HepG2 (cell line): Measurements from ENCODE around the gene TRIM27. TPM values are rescaled to one million over a fixed set of nuclear protein-coding genes. Genes with fewer than 3 reads are reported as not detected.

ENCODE experiments used
- ATAC-seq: fragments of 200-7000 bp; cut with Tn5 transposase; 3 replicates; pipeline ENCODE4 v1.9.1; 2020; ENCODE audit warnings: mild to moderate bottlenecking, moderate library complexity
- BruUV-seq: library from RNA; stranded (reverse); fragments of 400-500 nt; replicated peaks from 2 replicates; lab custom pipeline; 2021; lab: Mats Ljungman, UMichigan
- CTCF ChIA-PET: fragments of 300-600 bp; formaldehyde crosslinking; extraction: SDS; loops from one replicate; lab custom pipeline; 2021; ENCODE audit warnings: low total read pairs, inconsistent platforms, low intra/inter-chr PET ratio; lab: Yijun Ruan, JAX
- POLR2A ChIA-PET: fragments of 350-600 bp; sonication (Branson Sonifier 250); formaldehyde crosslinking; loops from one replicate; lab custom pipeline; 2020; ENCODE audit warnings: antibody characterized with exemption, inconsistent platforms; lab: Yijun Ruan, JAX
- DNase-seq: peaks from one replicate; pipeline ENCODE4 v3.0.0-alpha.2; 2015; ENCODE audit warnings: low spot score
- FAIRE-seq: peaks from 3 replicates; lab custom pipeline; 2011; peaks lifted over from hg19 to GRCh38; lab: Jason Lieb, UNC
- H2AFZ ChIP-seq: one replicate; pipeline ENCODE4 v1.6.1; 2011; ENCODE audit warnings: low read length, inconsistent platforms
- H3K27ac ChIP-seq: fragments of 300-600 bp; 3 replicates; pipeline ENCODE4 v1.8.0; 2011; ENCODE audit warnings: mixed run types, mild to moderate bottlenecking, mixed read lengths, low read length, inconsistent platforms; ENCODE audit not compliant: insufficient read depth; ENCODE audit errors: extremely low read length
- H3K27me3 ChIP-seq, 2 experiments: fragments of 200-600 bp in 1 of 2; 2 replicates in 1 of 2; 3 replicates in 1 of 2; pipeline versions ENCODE4 v1.6.0 to v1.8.0; 2011; ENCODE audit warnings: low read length in 2 of 2, mild to moderate bottlenecking in 2 of 2, moderate library complexity in 2 of 2, inconsistent platforms in 1 of 2; ENCODE audit not compliant: insufficient read depth in 2 of 2, control insufficient read depth in 1 of 2
- H3K36me3 ChIP-seq, 2 experiments: fragments of 200-600 bp in 1 of 2; replicated peaks in 1 of 2; 2 replicates in 1 of 2; 3 replicates in 1 of 2; pipeline versions ENCODE4 v1.5.1 to v1.8.0; 2011; ENCODE audit warnings: low read length in 2 of 2, inconsistent platforms in 1 of 2; ENCODE audit not compliant: insufficient read depth in 2 of 2, control insufficient read depth in 1 of 2
- H3K4me1 ChIP-seq: 2 replicates; pipeline ENCODE4 v1.5.1; 2012; ENCODE audit warnings: low read length, inconsistent platforms; ENCODE audit not compliant: insufficient read depth
- H3K4me2 ChIP-seq: 2 replicates; pipeline ENCODE4 v1.6.0; 2011; ENCODE audit warnings: low read depth, low read length, inconsistent platforms
- H3K4me3 ChIP-seq, 3 experiments: fragments of 200-600 bp in 1 of 3; sonication (generic), shearing (Covaris generic) in 1 of 3; replicated peaks in 1 of 3; 2 replicates each; pipeline ENCODE4 v1.5.1; 2011 to 2016; ENCODE audit warnings: low read length in 3 of 3, inconsistent platforms in 2 of 3, low read depth in 2 of 3, mild to moderate bottlenecking in 2 of 3, control low read depth in 1 of 3, mixed read lengths in 1 of 3; ENCODE audit not compliant: insufficient read depth in 1 of 3
- H3K79me2 ChIP-seq: one replicate; pipeline ENCODE4 v1.6.1; 2011; ENCODE audit warnings: low read length, inconsistent platforms; ENCODE audit not compliant: insufficient read depth
- H3K9ac ChIP-seq: 2 replicates; pipeline ENCODE4 v1.6.0; 2011; ENCODE audit warnings: mild to moderate bottlenecking, low read depth, low read length, inconsistent platforms; ENCODE audit not compliant: insufficient read depth
- H3K9me3 ChIP-seq: 2 replicates; pipeline ENCODE4 v1.5.1; 2012; ENCODE audit warnings: mild to moderate bottlenecking, low read length
- H4K20me1 ChIP-seq: 2 replicates; pipeline ENCODE4 v1.6.0; 2011; ENCODE audit warnings: inconsistent platforms, mild to moderate bottlenecking, low read length, moderate library complexity; ENCODE audit not compliant: insufficient read depth
- ARNT2 ChIP-seq: sonication (generic); formaldehyde crosslinking; IDR thresholded peaks from 2 replicates; pipeline ENCODE4 v1.8.0; 2022; ENCODE audit warnings: mild to moderate bottlenecking, low read depth, missing genetic modification reagents, moderate library complexity
- HES4 ChIP-seq: sonication (generic); formaldehyde crosslinking; IDR thresholded peaks from 2 replicates; pipeline ENCODE4 v1.9.0; 2021; ENCODE audit warnings: mild to moderate bottlenecking, missing genetic modification reagents, borderline replicate concordance
- JUND ChIP-seq: sonication (generic); formaldehyde crosslinking; IDR thresholded peaks from 2 replicates; pipeline ENCODE4 v1.8.0; 2022; ENCODE audit warnings: mild to moderate bottlenecking, missing genetic modification reagents
- MLLT10 ChIP-seq: sonication (generic); formaldehyde crosslinking; IDR thresholded peaks from 2 replicates; pipeline ENCODE4 v1.4.0; 2020; ENCODE audit warnings: missing genetic modification reagents
- NFIC ChIP-seq: IDR thresholded peaks from 2 replicates; pipeline ENCODE4 v1.6.1; 2012; ENCODE audit warnings: mild to moderate bottlenecking, low read length, inconsistent platforms
- NFKB2 ChIP-seq: sonication (generic); formaldehyde crosslinking; IDR thresholded peaks from 2 replicates; pipeline ENCODE4 v1.4.0; 2020; ENCODE audit warnings: missing genetic modification reagents, borderline replicate concordance
- NR2F6 ChIP-seq, 2 experiments: IDR thresholded peaks; 2 replicates each; pipeline ENCODE4 v1.6.1; 2016; ENCODE audit warnings: antibody characterized with exemption in 1 of 2, mild to moderate bottlenecking in 1 of 2
- RAD51 ChIP-seq: fragments of 450-650 bp; IDR thresholded peaks from 2 replicates; pipeline ENCODE4 v1.6.1; 2016; ENCODE audit warnings: borderline replicate concordance
- RBM22 ChIP-seq: fragments of 200-400 bp; formaldehyde crosslinking; optimal IDR thresholded peaks from 2 replicates; pipeline ENCODE3; 2017; ENCODE audit warnings: mild to moderate bottlenecking, low read length, moderate library complexity
- SIN3A ChIP-seq: IDR thresholded peaks from 2 replicates; pipeline ENCODE4 v1.6.1; 2011; ENCODE audit warnings: low read depth, mild to moderate bottlenecking, control low read depth, low read length, borderline replicate concordance
- SP140L ChIP-seq: sonication (generic); formaldehyde crosslinking; IDR thresholded peaks from 2 replicates; pipeline ENCODE4 v1.4.0; 2020; ENCODE audit warnings: missing genetic modification reagents, borderline replicate concordance
- ZNF329 ChIP-seq: sonication (generic); formaldehyde crosslinking; IDR thresholded peaks from 2 replicates; pipeline ENCODE4 v1.9.0; 2021; ENCODE audit warnings: low read depth, mild to moderate bottlenecking, missing genetic modification reagents
- ZNF350 ChIP-seq: sonication (generic); formaldehyde crosslinking; IDR thresholded peaks from 2 replicates; pipeline ENCODE4 v1.4.0; 2020; ENCODE audit warnings: mild to moderate bottlenecking, low read depth, missing genetic modification reagents, borderline replicate concordance
- ZNF670 ChIP-seq: sonication (generic); formaldehyde crosslinking; IDR thresholded peaks from 2 replicates; pipeline ENCODE4 v1.8.0; 2022; ENCODE audit warnings: mild to moderate bottlenecking, missing genetic modification reagents, borderline replicate concordance
- ZNF816 ChIP-seq: sonication (generic); formaldehyde crosslinking; IDR thresholded peaks from 2 replicates; pipeline ENCODE4 v1.8.0; 2022; ENCODE audit warnings: missing genetic modification reagents, mild to moderate bottlenecking, borderline replicate concordance
- WGBS: methylation state at CpG from one replicate; pipeline ENCODE4 v1.1.6; 2017; ENCODE audit warnings: low lambda C conversion rate; 5-methylcytosine and 5-hydroxymethylcytosine counted together
- in situ Hi-C: cut with HindIII; loops from 2 replicates; pipeline ENCODE4 v1.10.0; 2017; ENCODE audit warnings: low pct_unique_long_range_greater_than_20kb; ENCODE audit not compliant: extremely low pct_ligation_motif_present
- intact Hi-C: fragments of 100-400 bp; cut with micrococcal nuclease; formaldehyde crosslinking; loops from one replicate; pipeline ENCODE4 v1.10.0; 2022; ENCODE audit not compliant: unreplicated experiment
- polyA plus RNA-seq, 8 experiments: library from polyadenylated mRNA; depleted of rRNA in 3 of 8; stranded (reverse) in 7 of 8; unstranded in 1 of 8; fragments of >200 nt; fragmentation: Illumina TruSeq in 4 of 8; extraction: Trizol in 4 of 8; gene quantifications; 2 replicates each; pipeline versions ENCODE4 v1.2.1 to v1.2.3, GENCODE V29; 2011 to 2016; ENCODE audit warnings: low read depth in 4 of 8, missing spikeins in 1 of 8, mixed read lengths in 1 of 8; ENCODE audit not compliant: insufficient read depth in 1 of 8
- total RNA-seq, 5 experiments: library from RNA; depleted of rRNA; stranded (reverse); fragments of >200 nt; fragmentation: Illumina TruSeq; extraction: Trizol; gene quantifications; 2 replicates each; pipeline ENCODE4 v1.2.3, GENCODE V29; 2016; ENCODE audit warnings: low read depth in 1 of 5
- TF ChIP-seq, protein P1 (sequence below): sonication (generic); formaldehyde crosslinking; IDR thresholded peaks from 2 replicates; pipeline ENCODE4 v1.4.0; 2020; ENCODE audit warnings: low read depth, missing genetic modification reagents
- TF ChIP-seq, protein P2 (sequence below): sonication (generic); formaldehyde crosslinking; IDR thresholded peaks from 2 replicates; pipeline ENCODE4 v1.4.0; 2020; ENCODE audit warnings: missing genetic modification reagents

Gene TRIM27
- total and polyA plus RNA-seq, 2 of the 13 experiments (the other 11 are each of a cell fraction or from before 2014, with no cell fraction given): 88.6 to 112 TPM

DNA sequence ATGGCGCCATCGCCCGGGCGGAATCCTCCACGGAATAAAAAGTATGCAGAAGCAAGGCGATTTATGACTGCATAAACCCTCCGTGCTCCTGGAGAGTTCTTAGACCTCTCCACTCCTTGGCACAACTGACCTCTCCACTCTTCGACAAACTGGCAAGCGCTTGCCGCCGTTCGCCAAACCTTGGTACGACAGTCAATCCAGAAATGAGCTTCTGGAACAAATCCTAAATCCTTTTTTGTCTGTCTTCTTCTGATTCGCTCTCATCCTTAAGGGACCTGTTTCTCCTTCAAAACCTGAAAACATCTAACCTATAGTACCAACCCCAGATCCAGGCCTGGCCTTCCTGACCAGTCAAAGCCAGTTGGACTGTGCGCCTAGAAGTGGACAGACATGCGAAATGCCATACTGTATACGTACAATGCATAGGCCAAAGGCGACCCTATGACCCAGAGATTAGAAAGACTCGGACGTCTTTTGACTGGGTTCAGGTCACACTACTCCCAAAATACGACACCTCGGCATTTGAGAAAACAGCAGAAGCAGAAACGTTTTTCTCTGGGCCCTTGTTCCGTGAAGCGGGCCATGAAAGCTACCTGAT, 59.4 kb downstream of the TRIM27 start (continued):
- TF ChIP-seq ZNF670 (no peak; the same call in 1 of the 2 replicates), ZNF816 (CRISPR knock-in tag) (no peak), ZNF350 (CRISPR knock-in tag) (no peak), NR2F6 (IDR thresholded peaks at IDR 0.05) (0 out of 2 replicates have a peak, but pooled peaks have one; percentile 20), NR2F6 (CRISPR knock-in tag; IDR thresholded peaks at IDR 0.05) (no peak)

DNA sequence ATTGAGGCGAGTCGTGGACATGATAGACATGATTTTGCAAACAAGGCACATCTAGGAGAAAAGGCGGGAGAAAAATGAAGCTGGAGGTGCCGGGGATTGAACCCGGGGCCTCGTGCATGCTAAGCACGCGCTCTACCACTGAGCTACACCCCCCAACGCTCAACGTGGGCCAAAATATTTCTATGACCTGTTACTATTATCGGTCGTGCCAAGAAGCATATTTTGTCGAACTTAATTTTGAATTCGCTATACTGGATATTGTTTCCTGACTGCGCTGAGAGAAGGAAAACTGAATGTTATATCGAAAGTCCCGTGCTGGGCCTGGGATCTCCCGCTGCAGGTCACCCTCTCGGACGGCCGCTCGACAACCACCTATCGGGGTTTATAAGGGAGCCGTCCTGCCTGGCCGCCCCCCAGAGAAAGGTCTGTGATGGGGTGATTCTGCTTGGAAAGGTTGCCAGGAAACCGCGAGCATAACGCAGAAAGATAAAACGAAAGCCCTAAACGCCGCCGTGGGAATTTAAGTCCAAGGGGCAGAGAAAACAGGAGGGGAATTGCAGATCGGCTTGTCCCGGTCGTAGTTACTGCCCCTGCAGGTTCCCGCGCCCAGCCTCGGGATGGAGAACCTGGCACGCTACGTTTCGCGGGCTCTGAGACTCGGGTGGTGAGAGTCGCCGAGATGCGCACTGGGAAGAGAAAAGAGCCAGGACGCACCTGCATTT, 60.0 kb downstream of the TRIM27 start:
- H3K4me1 ChIP-seq: peaks cover 39% of the 10 kb centered on the region
- no TSS peak for BruUV-seq
- H3K9me3 ChIP-seq: no peaks in the 10 kb centered on the region
- in situ Hi-C loops: loop anchor here (10.0 kb wide), 1 partner anchor 151 kb away; no protein-coding TSS in a partner anchor
- intact Hi-C loops: loop anchor here (1.0 to 5.0 kb wide), 5 partner anchors 13 to 1024 kb away; no protein-coding TSS in a partner anchor
- peak overlapping the region; percentile 55 for H2AFZ ChIP-seq
- ATAC-seq: peak; percentile 47
- H4K20me1 ChIP-seq: no peaks in the 10 kb centered on the region
- H3K4me2 ChIP-seq: peak overlapping the region; percentile 77
- peak; percentile 46 for FAIRE-seq
- peak; percentile 72 for DNase-seq
- POLR2A ChIA-PET: interaction anchor here (1.1 to 2.2 kb wide), 3 partner anchors 13 to 60 kb away, joined by 3 to 11 read pairs (median 8); partner anchors contain the start of gene TRIM27
- WGBS: 43% methylated on average over 47 of the region's 47 CpGs
- CTCF ChIA-PET: interaction anchor here (1.3 kb wide), 1 partner anchor 153 kb away, joined by 4 read pairs; no protein-coding TSS in a partner anchor
- peak overlapping the region; percentile 56 for H3K27ac ChIP-seq
- H3K36me3 ChIP-seq: no peaks in the 10 kb centered on the region
- peak overlapping the region; percentile 51 for H3K9ac ChIP-seq
- H3K4me3 ChIP-seq: peak overlapping the region; percentile 62 to 78 (median 63)
- H3K27me3 ChIP-seq: peaks cover 0 to 11% of the 10 kb centered on the region in 2 experiments; a peak in 4 of 5 replicates
- no peaks in the 10 kb centered on the region for H3K79me2 ChIP-seq
- TF ChIP-seq JUND (CRISPR knock-in tag) (no peak), ZNF329 (CRISPR knock-in tag) (0 out of 2 replicates have a peak, but pooled peaks have one; percentile 83), MLLT10 (CRISPR knock-in tag) (no peak), SIN3A (peak; percentile 20; the same call in 1 of the 2 replicates), NFIC (no peak), ARNT2 (CRISPR knock-in tag) (peak; percentile 85; the same call in 1 of the 2 replicates), RAD51 (no peak), HES4 (peak; percentile 93), NFKB2 (CRISPR knock-in tag) (peak; percentile 90), RBM22 (peak; percentile 95), SP140L (CRISPR knock-in tag) (peak; percentile 79; the same call in 1 of the 2 replicates)
- TF ChIP-seq, protein P1, sequence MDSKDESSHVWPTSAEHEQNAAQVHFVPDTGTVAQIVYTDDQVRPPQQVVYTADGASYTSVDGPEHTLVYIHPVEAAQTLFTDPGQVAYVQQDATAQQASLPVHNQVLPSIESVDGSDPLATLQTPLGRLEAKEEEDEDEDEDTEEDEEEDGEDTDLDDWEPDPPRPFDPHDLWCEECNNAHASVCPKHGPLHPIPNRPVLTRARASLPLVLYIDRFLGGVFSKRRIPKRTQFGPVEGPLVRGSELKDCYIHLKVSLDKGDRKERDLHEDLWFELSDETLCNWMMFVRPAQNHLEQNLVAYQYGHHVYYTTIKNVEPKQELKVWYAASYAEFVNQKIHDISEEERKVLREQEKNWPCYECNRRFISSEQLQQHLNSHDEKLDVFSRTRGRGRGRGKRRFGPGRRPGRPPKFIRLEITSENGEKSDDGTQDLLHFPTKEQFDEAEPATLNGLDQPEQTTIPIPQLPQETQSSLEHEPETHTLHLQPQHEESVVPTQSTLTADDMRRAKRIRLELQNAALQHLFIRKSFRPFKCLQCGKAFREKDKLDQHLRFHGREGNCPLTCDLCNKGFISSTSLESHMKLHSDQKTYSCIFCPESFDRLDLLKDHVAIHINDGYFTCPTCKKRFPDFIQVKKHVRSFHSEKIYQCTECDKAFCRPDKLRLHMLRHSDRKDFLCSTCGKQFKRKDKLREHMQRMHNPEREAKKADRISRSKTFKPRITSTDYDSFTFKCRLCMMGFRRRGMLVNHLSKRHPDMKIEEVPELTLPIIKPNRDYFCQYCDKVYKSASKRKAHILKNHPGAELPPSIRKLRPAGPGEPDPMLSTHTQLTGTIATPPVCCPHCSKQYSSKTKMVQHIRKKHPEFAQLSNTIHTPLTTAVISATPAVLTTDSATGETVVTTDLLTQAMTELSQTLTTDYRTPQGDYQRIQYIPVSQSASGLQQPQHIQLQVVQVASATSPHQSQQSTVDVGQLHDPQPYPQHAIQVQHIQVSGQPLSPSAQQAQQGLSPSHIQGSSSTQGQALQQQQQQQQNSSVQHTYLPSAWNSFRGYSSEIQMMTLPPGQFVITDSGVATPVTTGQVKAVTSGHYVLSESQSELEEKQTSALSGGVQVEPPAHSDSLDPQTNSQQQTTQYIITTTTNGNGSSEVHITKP (CRISPR knock-in tag): no peak; the same call in none of the 2 replicates
- TF ChIP-seq, protein P2, sequence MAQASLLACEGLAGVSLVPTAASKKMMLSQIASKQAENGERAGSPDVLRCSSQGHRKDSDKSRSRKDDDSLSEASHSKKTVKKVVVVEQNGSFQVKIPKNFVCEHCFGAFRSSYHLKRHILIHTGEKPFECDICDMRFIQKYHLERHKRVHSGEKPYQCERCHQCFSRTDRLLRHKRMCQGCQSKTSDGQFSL: peak; percentile 97
